Neural cell (in vitro differentiated cells): ENCODE measurements around the gene DCBLD1. TPM values are rescaled to one million over a fixed set of nuclear protein-coding genes. Genes with fewer than 3 reads are reported as not detected.
"Not testable (repeated sequence)": the region's sequence is repeated elsewhere in the genome, so short reads cannot be mapped to it uniquely, and the experiment has no call there.

ENCODE experiments used
- H2AFZ ChIP-seq: fragments of 200-600, 300-800 bp; sonication (generic), shearing (Covaris generic); 2 replicates; pipeline ENCODE4 v1.6.0; 2014; ENCODE audit warnings: low read depth, mild to moderate bottlenecking, antibody characterized with exemption, low read length, moderate library complexity
- H3F3A ChIP-seq: fragments of 200-600 bp; shearing (Covaris generic); 2 replicates; pipeline ENCODE4 v1.6.1; 2016; ENCODE audit warnings: mild to moderate bottlenecking, moderate library complexity, mixed read lengths, antibody characterized with exemption, low read length; ENCODE audit not compliant: insufficient read depth, poor library complexity, severe bottlenecking
- H3K27ac ChIP-seq: fragments of 200-600, 300-800 bp; sonication (generic), shearing (Covaris generic); 2 replicates; pipeline ENCODE4 v1.5.1; 2014; ENCODE audit warnings: mild to moderate bottlenecking, low read length, moderate library complexity
- H3K27me3 ChIP-seq: fragments of 300-800, 200-600 bp; sonication (generic), shearing (Covaris generic); 2 replicates; pipeline ENCODE4 v1.6.0; 2014; ENCODE audit warnings: mild to moderate bottlenecking, low read depth, low read length, moderate library complexity; ENCODE audit not compliant: insufficient read depth
- H3K36me3 ChIP-seq: fragments of 300-800, 200-600 bp; sonication (generic), shearing (Covaris generic); 2 replicates; pipeline ENCODE4 v1.5.1; 2014; ENCODE audit warnings: mild to moderate bottlenecking, antibody characterized with exemption, low read length, moderate library complexity; ENCODE audit not compliant: insufficient read depth
- H3K4me2 ChIP-seq: fragments of 300-800, 200-600 bp; sonication (generic), shearing (Covaris generic); 2 replicates; pipeline ENCODE4 v1.6.0; 2014; ENCODE audit warnings: mild to moderate bottlenecking, low read length
- H3K4me3 ChIP-seq: fragments of 300-800, 200-600 bp; sonication (generic), shearing (Covaris generic); 2 replicates; pipeline ENCODE4 v1.5.1; 2014; ENCODE audit warnings: mild to moderate bottlenecking, low read length, moderate library complexity
- H3K79me2 ChIP-seq: fragments of 200-600 bp; shearing (Covaris generic); replicated peaks from 2 replicates; pipeline ENCODE4 v1.6.0; 2014; ENCODE audit warnings: mild to moderate bottlenecking, low read length, moderate library complexity; ENCODE audit not compliant: insufficient read depth
- H3K9ac ChIP-seq: fragments of 300-800, 200-600 bp; sonication (generic), shearing (Covaris generic); 2 replicates; pipeline ENCODE4 v1.6.1; 2016; ENCODE audit warnings: mild to moderate bottlenecking, low read length, mixed read lengths
- H3K9me2 ChIP-seq: fragments of 200-600 bp; shearing (Covaris generic); 2 replicates; pipeline ENCODE4 v1.6.1; 2016; ENCODE audit warnings: mild to moderate bottlenecking, low read length, mixed read lengths; ENCODE audit not compliant: insufficient read depth
- H3K9me3 ChIP-seq: fragments of 200-600, 300-800 bp; sonication (generic), shearing (Covaris generic); 2 replicates; pipeline ENCODE4 v1.6.1; 2016; ENCODE audit warnings: mild to moderate bottlenecking, mixed run types, low read length, moderate library complexity, mixed read lengths
- H4K20me1 ChIP-seq: fragments of 200-600 bp; shearing (Covaris generic); 2 replicates; pipeline ENCODE4 v1.6.1; 2016; ENCODE audit warnings: mild to moderate bottlenecking, mixed run types; ENCODE audit not compliant: insufficient read depth
- EP300 ChIP-seq: fragments of 450-650 bp; conservative IDR thresholded peaks from 2 replicates; pipeline ENCODE4 v1.6.1; 2014; ENCODE audit warnings: antibody characterized with exemption, mild to moderate bottlenecking, moderate library complexity; ENCODE audit not compliant: poor library complexity, severe bottlenecking
- EZH2 ChIP-seq: fragments of 200-600, 300-800 bp; shearing (Covaris generic), sonication (generic); IDR thresholded peaks from 2 replicates; pipeline ENCODE4 v1.6.1; 2014; ENCODE audit warnings: antibody characterized with exemption, low read length, borderline replicate concordance, mild to moderate bottlenecking; ENCODE audit not compliant: insufficient read depth, poor library complexity, severe bottlenecking
- MXI1 ChIP-seq: fragments of 450-650 bp; conservative IDR thresholded peaks from 2 replicates; pipeline ENCODE4 v1.6.1; 2014; ENCODE audit warnings: antibody characterized with exemption, mild to moderate bottlenecking; ENCODE audit not compliant: poor library complexity, severe bottlenecking
- POLR2AphosphoS5 ChIP-seq: IDR thresholded peaks from 2 replicates; pipeline ENCODE4 v1.6.1; 2012
- RAD21 ChIP-seq: fragments of 450-650 bp; conservative IDR thresholded peaks from 2 replicates; pipeline ENCODE4 v1.6.1; 2014; ENCODE audit warnings: antibody characterized with exemption, mild to moderate bottlenecking, moderate library complexity
- SMC3 ChIP-seq: fragments of 450-650 bp; conservative IDR thresholded peaks from 2 replicates; pipeline ENCODE4 v1.6.1; 2014; ENCODE audit warnings: antibody characterized with exemption, mild to moderate bottlenecking, moderate library complexity; ENCODE audit not compliant: poor library complexity
- TAF1 ChIP-seq: IDR thresholded peaks from 2 replicates; pipeline ENCODE4 v1.6.1; 2012; ENCODE audit warnings: low read depth
- polyA plus RNA-seq: library from polyadenylated mRNA; depleted of rRNA; stranded (reverse); fragments of >200 nt; gene quantifications from 2 replicates; pipeline ENCODE4 v1.2.3, GENCODE V29; 2014
- TF ChIP-seq, protein P1 (sequence below): IDR thresholded peaks from 2 replicates; pipeline ENCODE4 v1.6.1; 2012; ENCODE audit warnings: borderline replicate concordance
- TF ChIP-seq, protein P2 (sequence below): fragments of 450-650 bp; IDR thresholded peaks from 2 replicates; pipeline ENCODE4 v1.5.1; 2014; ENCODE audit warnings: antibody characterized with exemption, mild to moderate bottlenecking, moderate library complexity; ENCODE audit not compliant: poor library complexity, severe bottlenecking

Gene DCBLD1
- polyA plus RNA-seq, 1 donor from 2014 or later = 11.4 TPM

GRCh38 chr6:117465691-117466090, 16.8 kb upstream of the DCBLD1 start:
- Histone ChIP-seq H3K9me2 (no peaks in the 10 kb centered on the region), H3K4me2 (no peak overlapping the region), H3K27me3 (no peaks in the 10 kb centered on the region), H3K4me3 (no peak overlapping the region), H3K27ac (no peak overlapping the region), H3K36me3 (no peaks in the 10 kb centered on the region), H3K9ac (no peak overlapping the region), H3K79me2 (no peaks in the 10 kb centered on the region), H3F3A (no peaks in the 10 kb centered on the region), H2AFZ (no peak overlapping the region), H4K20me1 (no peaks in the 10 kb centered on the region), H3K9me3 (no peaks in the 10 kb centered on the region)
- TF ChIP-seq, protein P1, sequence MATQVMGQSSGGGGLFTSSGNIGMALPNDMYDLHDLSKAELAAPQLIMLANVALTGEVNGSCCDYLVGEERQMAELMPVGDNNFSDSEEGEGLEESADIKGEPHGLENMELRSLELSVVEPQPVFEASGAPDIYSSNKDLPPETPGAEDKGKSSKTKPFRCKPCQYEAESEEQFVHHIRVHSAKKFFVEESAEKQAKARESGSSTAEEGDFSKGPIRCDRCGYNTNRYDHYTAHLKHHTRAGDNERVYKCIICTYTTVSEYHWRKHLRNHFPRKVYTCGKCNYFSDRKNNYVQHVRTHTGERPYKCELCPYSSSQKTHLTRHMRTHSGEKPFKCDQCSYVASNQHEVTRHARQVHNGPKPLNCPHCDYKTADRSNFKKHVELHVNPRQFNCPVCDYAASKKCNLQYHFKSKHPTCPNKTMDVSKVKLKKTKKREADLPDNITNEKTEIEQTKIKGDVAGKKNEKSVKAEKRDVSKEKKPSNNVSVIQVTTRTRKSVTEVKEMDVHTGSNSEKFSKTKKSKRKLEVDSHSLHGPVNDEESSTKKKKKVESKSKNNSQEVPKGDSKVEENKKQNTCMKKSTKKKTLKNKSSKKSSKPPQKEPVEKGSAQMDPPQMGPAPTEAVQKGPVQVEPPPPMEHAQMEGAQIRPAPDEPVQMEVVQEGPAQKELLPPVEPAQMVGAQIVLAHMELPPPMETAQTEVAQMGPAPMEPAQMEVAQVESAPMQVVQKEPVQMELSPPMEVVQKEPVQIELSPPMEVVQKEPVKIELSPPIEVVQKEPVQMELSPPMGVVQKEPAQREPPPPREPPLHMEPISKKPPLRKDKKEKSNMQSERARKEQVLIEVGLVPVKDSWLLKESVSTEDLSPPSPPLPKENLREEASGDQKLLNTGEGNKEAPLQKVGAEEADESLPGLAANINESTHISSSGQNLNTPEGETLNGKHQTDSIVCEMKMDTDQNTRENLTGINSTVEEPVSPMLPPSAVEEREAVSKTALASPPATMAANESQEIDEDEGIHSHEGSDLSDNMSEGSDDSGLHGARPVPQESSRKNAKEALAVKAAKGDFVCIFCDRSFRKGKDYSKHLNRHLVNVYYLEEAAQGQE = no peak
- no peak for TF ChIP-seq EZH2
- no peak for TF ChIP-seq RAD21
- no peak for TF ChIP-seq EP300
- no peak for TF ChIP-seq MXI1
- TF ChIP-seq SMC3 = no peak
- TF ChIP-seq POLR2AphosphoS5 = no peak
- TF ChIP-seq, protein P2, sequence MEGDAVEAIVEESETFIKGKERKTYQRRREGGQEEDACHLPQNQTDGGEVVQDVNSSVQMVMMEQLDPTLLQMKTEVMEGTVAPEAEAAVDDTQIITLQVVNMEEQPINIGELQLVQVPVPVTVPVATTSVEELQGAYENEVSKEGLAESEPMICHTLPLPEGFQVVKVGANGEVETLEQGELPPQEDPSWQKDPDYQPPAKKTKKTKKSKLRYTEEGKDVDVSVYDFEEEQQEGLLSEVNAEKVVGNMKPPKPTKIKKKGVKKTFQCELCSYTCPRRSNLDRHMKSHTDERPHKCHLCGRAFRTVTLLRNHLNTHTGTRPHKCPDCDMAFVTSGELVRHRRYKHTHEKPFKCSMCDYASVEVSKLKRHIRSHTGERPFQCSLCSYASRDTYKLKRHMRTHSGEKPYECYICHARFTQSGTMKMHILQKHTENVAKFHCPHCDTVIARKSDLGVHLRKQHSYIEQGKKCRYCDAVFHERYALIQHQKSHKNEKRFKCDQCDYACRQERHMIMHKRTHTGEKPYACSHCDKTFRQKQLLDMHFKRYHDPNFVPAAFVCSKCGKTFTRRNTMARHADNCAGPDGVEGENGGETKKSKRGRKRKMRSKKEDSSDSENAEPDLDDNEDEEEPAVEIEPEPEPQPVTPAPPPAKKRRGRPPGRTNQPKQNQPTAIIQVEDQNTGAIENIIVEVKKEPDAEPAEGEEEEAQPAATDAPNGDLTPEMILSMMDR = no peak
- TF ChIP-seq TAF1 = no peak

GRCh38 chr6:117467876-117468275, 14.6 kb upstream of the DCBLD1 start:
- Histone ChIP-seq H3K27me3 (no peaks in the 10 kb centered on the region), H3K4me2 (no peak overlapping the region), H4K20me1 (no peaks in the 10 kb centered on the region), H3K9me3 (no peaks in the 10 kb centered on the region), H3K4me3 (no peak overlapping the region), H3K27ac (no peak overlapping the region), H3K9ac (no peak overlapping the region), H3K79me2 (no peaks in the 10 kb centered on the region), H3K9me2 (no peaks in the 10 kb centered on the region), H2AFZ (no peak overlapping the region), H3K36me3 (no peaks in the 10 kb centered on the region), H3F3A (no peaks in the 10 kb centered on the region)
- TF ChIP-seq POLR2AphosphoS5 (no peak), RAD21 (no peak), MXI1 (no peak), SMC3 (no peak), TAF1 (no peak), EZH2 (no peak), EP300 (no peak)
- TF ChIP-seq, protein P1 = no peak

DNA sequence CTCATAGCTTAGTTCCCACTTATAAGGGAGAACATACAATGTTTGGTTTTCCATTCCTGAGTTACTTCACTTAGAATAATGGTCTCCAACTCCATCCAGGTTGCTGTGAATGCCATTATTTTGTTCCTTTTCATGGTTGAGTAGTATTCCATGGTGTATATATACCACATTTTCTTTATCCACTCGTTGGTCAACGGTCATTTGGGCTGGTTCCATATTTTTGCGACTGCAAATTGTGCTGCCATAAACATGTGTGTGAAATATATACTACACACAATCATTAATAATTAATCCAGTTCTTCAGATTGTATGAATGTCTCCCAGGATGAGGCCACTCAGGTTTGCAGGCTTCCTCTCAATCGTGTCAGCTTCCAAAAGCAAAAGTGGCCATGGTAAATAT, 13.9 kb upstream of the DCBLD1 start:
- H3K27ac ChIP-seq, H3K9me3 ChIP-seq: not testable (repeated sequence)

More for the DNA sequence above, 13.9 kb upstream of the DCBLD1 start:
- H3K9me2 ChIP-seq, H4K20me1 ChIP-seq, H2AFZ ChIP-seq, H3F3A ChIP-seq, H3K79me2 ChIP-seq, H3K4me2 ChIP-seq, H3K36me3 ChIP-seq, H3K27me3 ChIP-seq, H3K9ac ChIP-seq, H3K4me3 ChIP-seq: not testable (repeated sequence)
